ENCODE data around the gene TRAF2.
"Not testable (repeated sequence)": the region's sequence is repeated elsewhere in the genome, so short reads cannot be mapped to it uniquely, and the experiment has no call there.

The TRAF2 gene

GRCh38 chr9:136882109-136882946 is 4.0 kb upstream of the TRAF2 start:
- peak; percentile 74 to 86 for DNase-seq (ENCODE audit: low read depth in 2 of 2, low spot score in 1 of 2)

GRCh38 chr9:136882947-136883283 is 3.4 kb upstream of the TRAF2 start:
- not testable (repeated sequence) for DNase-seq (ENCODE audit: low read depth in 2 of 2, low spot score in 1 of 2)

- not testable (repeated sequence) for DNase-seq (ENCODE audit: low read depth in 2 of 2, low spot score in 1 of 2)
Measured at GRCh38 chr9:136883670-136884069, 2.6 kb upstream of the TRAF2 start.

- peak in 1 of 2 donors; percentile 55 for DNase-seq (ENCODE audit: low read depth in 2 of 2, low spot score in 1 of 2)
Measured at GRCh38 chr9:136886610-136887597, 588 bp downstream of the TRAF2 start.

- no peak for DNase-seq (ENCODE audit: low read depth in 2 of 2, low spot score in 1 of 2)
Measured at GRCh38 chr9:136888454-136888853, 2.1 kb downstream of the TRAF2 start.

- no peak for DNase-seq (ENCODE audit: low read depth in 2 of 2, low spot score in 1 of 2)
Measured at GRCh38 chr9:136889858-136890257, 3.5 kb downstream of the TRAF2 start.

GRCh38 chr9:136890661-136891060 is 4.3 kb downstream of the TRAF2 start:
- no peak for DNase-seq (ENCODE audit: low read depth in 2 of 2, low spot score in 1 of 2)

GRCh38 chr9:136896027-136896426 is 9.7 kb downstream of the TRAF2 start:
- DNase-seq (ENCODE audit: low read depth in 2 of 2, low spot score in 1 of 2): no peak

- DNase-seq (ENCODE audit: low read depth in 2 of 2, low spot score in 1 of 2): no peak
Measured at GRCh38 chr9:136898483-136899100, 12.3 kb downstream of the TRAF2 start.

- DNase-seq (ENCODE audit: low read depth in 2 of 2, low spot score in 1 of 2): no peak
Measured at GRCh38 chr9:136899196-136899595, 12.9 kb downstream of the TRAF2 start.

- DNase-seq (ENCODE audit: low read depth in 2 of 2, low spot score in 1 of 2): no peak
Measured at GRCh38 chr9:136900556-136900955, 14.2 kb downstream of the TRAF2 start.

- no peak for DNase-seq (ENCODE audit: low read depth in 2 of 2, low spot score in 1 of 2)
Measured at GRCh38 chr9:136900988-136901515, 14.7 kb downstream of the TRAF2 start.

GRCh38 chr9:136901516-136902258 is 15.4 kb downstream of the TRAF2 start:
- DNase-seq (ENCODE audit: low read depth in 2 of 2, low spot score in 1 of 2): peak; percentile 16 to 39

GRCh38 chr9:136902259-136902821 is 16.0 kb downstream of the TRAF2 start:
- peak; percentile 38 to 67 for DNase-seq (ENCODE audit: low read depth in 2 of 2, low spot score in 1 of 2)

GRCh38 chr9:136903041-136903554 is 16.8 kb downstream of the TRAF2 start:
- no peak for DNase-seq (ENCODE audit: low read depth in 2 of 2, low spot score in 1 of 2)

- DNase-seq (ENCODE audit: low read depth in 2 of 2, low spot score in 1 of 2): no peak
Measured at GRCh38 chr9:136906266-136906665, 19.9 kb downstream of the TRAF2 start.

GRCh38 chr9:136907011-136907914 is 20.9 kb downstream of the TRAF2 start:
- no peak for DNase-seq (ENCODE audit: low read depth in 2 of 2, low spot score in 1 of 2)

GRCh38 chr9:136910197-136910900 is 24.0 kb downstream of the TRAF2 start:
- DNase-seq (ENCODE audit: low read depth in 2 of 2, low spot score in 1 of 2): no peak

Data from stimulated activated CD8-positive, alpha-beta memory T cell treated with anti-CD3 and anti-CD28 coated beads, Interleukin-4, amount 100 ng/mL, for 1 hour (primary cell).